ENCODE measurements around the gene TMEM240.
"Not testable (repeated sequence)": the region's sequence is repeated elsewhere in the genome, so short reads cannot be mapped to it uniquely, and the experiment has no call there.

The TMEM240 gene

GRCh38 chr1:1523226-1523625, 17.2 kb downstream of the TMEM240 start:
- not testable (repeated sequence) for DNase-seq

DNA sequence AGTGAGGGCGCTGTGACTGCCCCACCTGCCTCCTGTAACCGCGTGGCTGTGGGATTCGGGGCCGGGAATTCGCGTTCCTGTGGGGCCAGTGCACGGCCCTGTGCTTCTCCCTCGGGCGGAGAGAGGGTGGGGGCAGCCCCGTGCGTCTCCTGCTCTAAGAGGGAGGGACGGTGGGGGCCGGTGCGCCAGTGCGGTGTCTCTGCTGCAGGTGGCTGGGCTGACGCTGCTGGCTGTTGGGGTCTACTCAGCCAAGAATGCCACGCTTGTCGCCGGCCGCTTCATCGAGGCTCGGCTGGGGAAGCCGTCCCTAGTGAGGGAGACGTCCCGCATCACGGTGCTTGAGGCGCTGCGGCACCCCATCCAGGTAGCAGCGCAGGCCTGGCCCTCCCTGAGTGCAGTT, 17.9 kb downstream of the TMEM240 start:
- DNase-seq = not testable (repeated sequence)

GRCh38 chr1:1521331-1521730, 19.1 kb downstream of the TMEM240 start:
- DNase-seq = no peak

- not testable (repeated sequence) for DNase-seq
Observed at GRCh38 chr1:1519805-1520505, 20.5 kb downstream of the TMEM240 start.

DNA sequence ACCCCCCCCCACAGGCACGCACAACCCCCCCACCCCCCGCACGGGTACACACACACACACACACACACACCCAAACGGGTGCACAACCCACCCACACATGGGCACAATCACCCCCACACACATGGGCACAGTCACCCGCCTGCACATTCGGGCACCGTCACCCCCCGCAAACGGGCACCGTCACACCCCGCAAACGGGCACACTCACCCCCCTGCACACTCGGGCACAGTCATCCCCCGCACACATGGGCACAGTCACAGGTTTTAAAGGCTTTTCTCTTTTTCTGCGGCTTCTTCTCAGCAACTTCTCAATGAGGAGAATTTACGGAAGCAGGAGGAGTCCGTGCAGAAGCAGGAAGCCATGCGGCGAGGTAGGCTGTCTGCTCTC, 21.8 kb downstream of the TMEM240 start:
- not testable (repeated sequence) for DNase-seq

DNA sequence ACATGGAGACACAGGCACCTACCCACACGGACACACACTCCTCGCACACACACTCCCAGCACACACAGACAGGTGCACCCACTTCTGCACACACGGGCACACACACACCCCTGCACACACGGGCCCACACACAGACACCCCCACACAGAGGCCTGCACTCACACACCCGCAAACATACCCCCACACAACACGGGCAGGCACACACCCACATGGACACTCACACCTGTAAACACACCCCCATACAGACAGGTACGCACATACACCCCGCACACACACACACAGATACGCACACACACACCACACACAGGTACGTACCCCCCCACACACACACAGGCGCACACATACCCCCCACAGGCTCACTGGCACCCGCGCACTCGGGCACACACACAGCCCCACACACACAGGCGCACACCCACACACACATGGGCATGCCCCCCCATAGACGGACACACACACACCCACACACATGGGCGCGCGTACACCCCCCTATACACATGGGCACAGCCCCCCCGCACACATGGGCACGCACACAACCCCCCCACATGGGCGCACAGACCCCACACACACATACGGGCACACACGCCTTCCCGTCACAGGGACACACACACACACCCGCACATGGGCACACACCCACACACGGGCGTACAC, 22.3 kb downstream of the TMEM240 start:
- no peak for DNase-seq

- not testable (repeated sequence) for DNase-seq
Observed at GRCh38 chr1:1516923-1517322, 23.5 kb downstream of the TMEM240 start.

DNA sequence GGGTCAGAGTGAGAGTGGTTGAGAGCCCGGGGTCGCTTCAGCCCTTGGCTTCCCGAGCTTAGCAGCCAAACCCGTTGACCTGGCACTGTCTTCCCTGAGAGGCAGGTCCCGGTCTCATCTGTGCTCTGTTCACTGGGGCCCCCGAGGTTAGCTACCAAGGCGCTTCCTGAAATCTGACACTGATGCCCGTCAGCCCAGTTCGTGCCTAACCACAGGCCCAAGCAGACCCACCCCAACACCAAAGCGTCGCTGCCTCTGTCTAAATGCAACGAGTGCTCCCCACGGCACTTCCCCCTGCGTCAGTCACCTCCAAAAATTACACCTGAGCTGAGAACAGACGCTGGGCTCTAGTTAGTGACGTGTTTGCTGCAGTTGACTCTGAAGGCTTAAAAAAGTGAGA, 26.0 kb downstream of the TMEM240 start:
- not testable (repeated sequence) for DNase-seq

- not testable (repeated sequence) for DNase-seq
Observed at GRCh38 chr1:1513675-1514074, 26.7 kb downstream of the TMEM240 start.

DNA sequence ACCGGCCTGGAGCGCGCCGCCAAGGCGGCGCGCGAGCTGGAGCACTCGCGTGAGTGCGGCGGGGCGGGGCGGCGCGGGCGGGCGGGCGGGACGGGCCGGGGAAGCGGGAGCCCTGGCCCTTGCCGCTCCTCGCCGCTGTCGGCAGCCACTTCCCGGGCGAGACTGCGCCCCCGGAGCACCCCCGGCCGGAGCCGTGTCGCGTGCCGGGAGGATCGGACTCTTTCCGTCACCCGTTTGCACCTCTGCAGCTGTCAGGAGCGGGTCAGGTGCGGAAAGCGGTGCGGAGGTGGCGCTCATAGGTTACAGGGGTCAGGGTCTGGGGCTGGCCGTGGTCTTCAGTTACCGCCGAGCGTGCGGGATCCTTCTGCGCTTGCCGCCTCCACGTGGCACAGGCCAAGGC, 28.0 kb downstream of the TMEM240 start:
- peak; percentile 20 for DNase-seq

DNA sequence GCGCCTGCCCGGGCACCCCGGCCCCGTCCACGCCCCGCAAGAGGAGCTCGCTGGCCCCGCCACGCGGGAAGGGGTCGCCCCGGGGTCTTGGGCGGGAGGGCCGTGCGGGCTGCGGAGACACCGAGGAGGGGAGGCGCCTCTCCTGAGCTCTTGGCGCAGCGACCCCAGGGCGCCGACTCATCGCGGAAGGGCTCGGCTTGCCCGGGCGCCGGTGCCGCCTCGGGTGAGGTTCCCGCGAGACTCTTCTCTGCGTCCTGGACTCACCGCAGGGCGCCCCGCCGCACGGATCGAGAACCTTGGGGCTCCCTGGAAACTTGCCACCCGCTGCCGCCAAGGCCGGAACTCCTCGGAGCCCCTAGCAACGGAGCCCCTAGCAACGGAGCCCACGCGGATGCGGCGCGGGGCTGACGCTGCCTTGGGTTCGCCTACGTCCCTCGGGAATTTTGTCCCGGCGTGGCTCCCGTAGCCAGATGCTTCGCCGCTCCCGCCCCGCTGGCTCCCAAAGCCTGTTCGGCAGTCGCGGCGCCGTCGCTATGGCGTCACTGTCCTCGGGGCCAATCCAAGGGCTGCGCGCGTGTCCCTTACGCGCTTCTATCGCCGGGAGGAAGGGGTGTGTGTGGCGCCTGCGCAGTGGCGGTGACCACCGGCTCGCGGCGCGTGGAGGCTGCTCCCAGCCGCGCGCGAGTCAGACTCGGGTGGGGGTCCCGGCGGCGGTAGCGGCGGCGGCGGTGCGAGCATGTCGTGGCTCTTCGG, 28.7 kb downstream of the TMEM240 start, which contains the start of gene ATAD3A:
TSS of gene ATAD3A (plus strand) at position 630 of the 753 bp plus-strand sequence. CDS start at position 737, 107 bp downstream.
- DNase-seq = peak; percentile 99

GRCh38 chr1:1510912-1511532, 29.4 kb downstream of the TMEM240 start:
- peak; percentile 79 for DNase-seq

- not testable (repeated sequence) for DNase-seq
Observed at GRCh38 chr1:1509465-1509850, 31.0 kb downstream of the TMEM240 start.

DNA sequence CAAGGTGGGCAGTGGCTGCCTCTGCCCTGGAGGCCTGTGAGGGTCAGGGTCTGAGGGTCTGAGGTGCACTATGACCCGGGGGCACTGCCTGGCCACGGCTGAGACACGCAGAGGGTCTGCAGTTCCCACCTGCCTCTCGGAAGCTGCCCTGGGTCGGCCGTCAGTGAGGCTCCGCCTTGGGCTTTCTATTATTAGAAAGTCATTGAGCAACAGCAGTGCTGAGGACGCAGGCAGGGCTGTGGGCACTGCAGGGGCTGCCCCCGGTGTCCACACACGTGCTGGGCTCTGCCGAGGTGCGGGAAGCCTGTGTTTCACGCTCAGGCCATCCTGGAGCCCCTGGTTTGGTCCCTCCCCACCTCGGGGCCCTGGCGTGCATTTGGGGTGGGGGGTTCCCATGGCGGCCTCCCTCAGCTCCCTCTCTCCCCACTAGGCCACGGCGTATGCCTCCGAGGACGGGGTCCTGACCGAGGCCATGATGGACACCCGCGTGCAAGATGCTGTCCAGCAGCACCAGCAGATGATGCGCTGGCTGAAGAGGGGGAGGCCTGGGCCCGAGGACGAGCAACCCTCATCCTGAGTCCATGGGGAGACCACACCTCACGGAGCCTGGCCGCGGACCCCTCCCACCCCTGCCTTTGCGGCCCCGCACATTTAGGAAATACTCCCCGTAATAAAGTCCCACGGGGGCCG, 31.5 kb downstream of the TMEM240 start:
- DNase-seq = not testable (repeated sequence)

DNA sequence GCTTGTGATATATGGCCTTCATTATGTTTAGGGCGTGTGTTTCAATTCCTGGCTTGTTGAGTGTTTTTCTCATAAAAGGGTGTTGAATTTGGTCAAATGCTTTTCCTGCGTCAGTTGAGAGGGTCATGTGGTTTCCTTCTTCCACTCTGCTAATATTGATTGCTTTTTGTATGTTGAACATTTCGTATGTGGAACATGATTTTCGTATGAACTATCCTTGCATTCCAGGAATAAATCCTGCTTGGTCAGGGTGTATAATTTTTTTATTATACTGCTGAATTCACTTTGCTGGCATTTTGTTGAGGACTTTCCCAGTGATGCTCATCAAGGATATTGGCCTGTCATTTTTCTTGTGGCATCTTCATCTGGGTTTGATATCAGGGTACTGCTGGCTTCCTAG, 33.1 kb downstream of the TMEM240 start:
- no peak for DNase-seq

DNA sequence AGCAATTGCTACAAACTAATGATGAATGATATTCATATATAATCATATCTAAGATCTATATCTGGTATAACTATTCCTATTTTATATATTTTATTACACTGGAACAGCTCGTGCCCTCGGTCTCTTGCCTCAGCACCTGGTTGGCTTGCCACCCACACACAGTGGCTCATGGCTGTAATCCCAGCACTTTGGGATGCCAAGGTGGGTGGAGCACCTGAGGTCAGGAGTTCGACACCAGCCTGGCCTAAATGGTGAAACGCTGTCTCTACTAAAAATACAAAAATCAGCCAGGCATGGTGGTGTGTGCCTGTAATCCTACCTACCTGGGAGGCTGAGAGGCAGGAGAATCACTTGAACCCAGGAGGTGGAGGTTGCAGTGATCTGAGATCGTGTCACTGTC, 34.6 kb downstream of the TMEM240 start:
- DNase-seq = not testable (repeated sequence)

- DNase-seq = peak; percentile 70
Observed at GRCh38 chr1:1505366-1505798, 35.0 kb downstream of the TMEM240 start.

DNA sequence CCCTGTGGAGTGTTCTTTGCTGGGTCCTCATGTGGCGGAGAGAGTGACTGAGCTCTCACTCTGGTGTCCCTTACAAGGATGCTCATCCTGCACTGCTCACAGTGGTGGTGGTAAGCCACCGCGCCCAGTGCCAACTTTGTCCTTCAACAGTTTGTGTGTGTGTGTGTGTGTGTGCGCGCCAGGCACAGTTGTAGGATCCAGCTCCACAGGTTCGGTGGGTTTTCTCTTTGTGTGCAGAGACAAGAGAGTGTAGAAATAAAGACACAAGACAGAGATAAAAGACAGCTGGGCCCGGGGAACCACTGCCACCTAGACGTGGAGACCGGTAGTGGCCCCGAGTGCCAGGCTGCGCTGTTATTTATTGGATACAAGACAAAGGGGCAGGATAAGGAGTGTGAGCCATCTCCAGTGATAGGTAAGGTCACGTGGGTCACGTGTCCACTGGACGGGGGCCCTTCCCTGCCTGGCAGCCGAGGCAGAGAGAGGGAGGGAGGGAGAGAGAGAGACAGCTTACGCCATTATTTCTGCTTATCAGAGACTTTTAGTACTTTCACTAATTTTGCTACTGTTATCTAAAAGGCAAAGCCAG, 35.6 kb downstream of the TMEM240 start:
- peak; percentile 90 for DNase-seq

- not testable (repeated sequence) for DNase-seq
Observed at GRCh38 chr1:1495461-1495975, 44.9 kb downstream of the TMEM240 start.

GRCh38 chr1:1494311-1494710, 46.1 kb downstream of the TMEM240 start:
- not testable (repeated sequence) for DNase-seq

DNA sequence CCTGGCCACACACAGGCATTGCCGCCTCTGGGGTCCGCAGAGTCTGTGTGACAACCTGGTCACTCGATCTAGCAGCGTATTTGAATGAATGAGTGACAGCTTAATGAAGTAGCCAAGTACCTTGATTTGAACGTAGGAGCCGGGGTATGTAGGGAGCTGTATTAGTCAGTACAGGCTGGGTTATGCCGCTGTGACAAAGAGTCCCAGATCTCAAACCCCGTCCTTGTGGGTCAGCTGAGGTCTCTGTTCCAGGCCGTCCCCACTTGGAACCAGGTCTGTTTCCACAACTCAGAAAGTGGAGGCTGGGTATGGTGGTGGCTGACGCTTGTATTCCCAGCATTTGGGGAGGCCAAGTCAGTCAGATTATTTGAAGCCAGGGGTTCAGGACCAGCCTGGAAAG, 48.8 kb downstream of the TMEM240 start:
- no peak for DNase-seq
